Nephron progenitor cell (in vitro differentiated cells): ENCODE results near the gene TOP3B.

Source experiments
- DNase-seq: peaks from one replicate; pipeline ENCODE4 v3.0.0; 2021
- H3K27ac Mint-ChIP-seq: 2 replicates; pipeline ENCODE4 v1.8.0; 2021; ENCODE audit warnings: mild to moderate bottlenecking, moderate library complexity, mixed read lengths
- H3K27me3 Mint-ChIP-seq: 2 replicates; pipeline ENCODE4 v1.8.0; 2021; ENCODE audit warnings: mild to moderate bottlenecking, low read depth, mixed read lengths; ENCODE audit not compliant: poor library complexity
- H3K36me3 Mint-ChIP-seq: 2 replicates; pipeline ENCODE4 v1.8.0; 2021; ENCODE audit warnings: low read depth, mixed read lengths
- H3K4me1 Mint-ChIP-seq: 2 replicates; pipeline ENCODE4 v1.8.0; 2021; ENCODE audit warnings: mixed read lengths
- H3K4me3 Mint-ChIP-seq: 2 replicates; pipeline ENCODE4 v1.8.0; 2021; ENCODE audit warnings: mild to moderate bottlenecking, moderate library complexity, mixed read lengths
- H3K9me3 Mint-ChIP-seq: 2 replicates; pipeline ENCODE4 v1.8.0; 2021; ENCODE audit warnings: mild to moderate bottlenecking, moderate library complexity, mixed read lengths
- TF ChIP-seq, protein P1 (sequence below): fragments of 200-600 bp; sonication (generic); IDR thresholded peaks from 2 replicates; pipeline ENCODE4 v1.5.0; 2021; ENCODE audit warnings: antibody characterized with exemption

The TOP3B gene

DNA sequence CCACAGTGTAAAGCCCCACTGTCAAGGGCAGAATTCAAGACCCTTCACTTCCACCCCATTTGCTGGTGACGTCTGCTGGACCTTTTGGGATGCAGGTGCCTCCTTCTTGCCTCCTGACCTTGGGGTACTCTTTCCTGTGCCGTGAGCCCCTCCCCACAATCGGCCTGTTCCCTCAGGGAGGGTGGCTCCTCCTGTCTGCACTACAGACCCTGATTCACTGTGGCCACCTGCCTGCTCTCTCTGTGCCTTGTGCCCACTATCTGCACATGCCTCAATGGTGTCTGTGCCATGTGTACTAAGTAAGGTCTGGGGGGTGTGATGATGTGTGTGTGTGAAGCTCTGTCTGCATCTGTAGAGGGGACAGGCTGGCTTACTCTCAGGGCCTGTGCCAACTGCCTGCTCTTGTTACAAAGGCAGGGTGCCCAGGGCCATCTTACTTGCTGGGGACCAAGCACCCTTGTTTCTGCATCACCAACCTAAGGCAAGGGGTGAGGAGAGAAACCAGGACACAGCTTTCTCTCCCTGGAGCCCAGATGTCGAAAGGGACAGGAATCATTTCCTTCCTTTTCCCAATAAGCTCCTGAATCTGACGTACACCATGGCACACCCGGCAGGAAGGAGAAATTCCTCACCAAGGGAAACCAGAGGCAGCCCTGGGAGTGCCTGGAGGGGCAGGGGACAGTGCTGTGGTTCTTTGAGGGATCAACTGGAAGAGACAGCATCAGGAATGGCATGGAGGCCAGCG, 33.6 kb downstream of the TOP3B start:
- peaks cover 32% of the 10 kb centered on the region for H3K4me1 Mint-ChIP-seq
- no peak for DNase-seq
- peaks cover 7% of the 10 kb centered on the region for H3K27me3 Mint-ChIP-seq
- no peaks in the 10 kb centered on the region for H3K9me3 Mint-ChIP-seq
- H3K36me3 Mint-ChIP-seq = peaks cover 8% of the 10 kb centered on the region
- peak overlapping the region; percentile 6 for H3K4me3 Mint-ChIP-seq
- TF ChIP-seq, protein P1, sequence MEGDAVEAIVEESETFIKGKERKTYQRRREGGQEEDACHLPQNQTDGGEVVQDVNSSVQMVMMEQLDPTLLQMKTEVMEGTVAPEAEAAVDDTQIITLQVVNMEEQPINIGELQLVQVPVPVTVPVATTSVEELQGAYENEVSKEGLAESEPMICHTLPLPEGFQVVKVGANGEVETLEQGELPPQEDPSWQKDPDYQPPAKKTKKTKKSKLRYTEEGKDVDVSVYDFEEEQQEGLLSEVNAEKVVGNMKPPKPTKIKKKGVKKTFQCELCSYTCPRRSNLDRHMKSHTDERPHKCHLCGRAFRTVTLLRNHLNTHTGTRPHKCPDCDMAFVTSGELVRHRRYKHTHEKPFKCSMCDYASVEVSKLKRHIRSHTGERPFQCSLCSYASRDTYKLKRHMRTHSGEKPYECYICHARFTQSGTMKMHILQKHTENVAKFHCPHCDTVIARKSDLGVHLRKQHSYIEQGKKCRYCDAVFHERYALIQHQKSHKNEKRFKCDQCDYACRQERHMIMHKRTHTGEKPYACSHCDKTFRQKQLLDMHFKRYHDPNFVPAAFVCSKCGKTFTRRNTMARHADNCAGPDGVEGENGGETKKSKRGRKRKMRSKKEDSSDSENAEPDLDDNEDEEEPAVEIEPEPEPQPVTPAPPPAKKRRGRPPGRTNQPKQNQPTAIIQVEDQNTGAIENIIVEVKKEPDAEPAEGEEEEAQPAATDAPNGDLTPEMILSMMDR = no peak
- H3K27ac Mint-ChIP-seq = peak overlapping the region; percentile 21

DNA sequence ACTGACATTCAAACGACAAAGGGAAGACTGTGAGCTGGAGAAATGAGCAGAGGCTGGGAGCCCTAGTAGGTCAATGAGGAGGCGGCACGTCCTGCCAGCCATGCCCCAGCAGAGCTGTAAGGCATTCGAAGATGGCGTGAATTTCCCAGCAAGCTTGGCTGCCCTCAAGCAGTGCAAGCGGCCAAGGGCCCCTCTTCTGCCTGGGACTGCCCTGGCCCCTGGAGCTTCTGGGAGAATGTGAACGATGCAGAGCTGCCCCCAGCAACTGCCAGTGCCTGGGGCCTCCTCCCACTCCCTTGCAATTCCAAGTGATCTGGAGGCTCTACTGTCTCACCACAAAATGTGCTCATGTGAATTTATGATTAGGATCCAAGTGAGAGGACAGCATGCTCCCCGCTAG, 34.2 kb downstream of the TOP3B start:
- Mint-ChIP-seq H3K4me1 (peaks cover 32% of the 10 kb centered on the region), H3K27ac (no peak overlapping the region), H3K9me3 (no peaks in the 10 kb centered on the region), H3K4me3 (no peak overlapping the region), H3K27me3 (peaks cover 3% of the 10 kb centered on the region), H3K36me3 (peaks cover 8% of the 10 kb centered on the region)
- no peak for DNase-seq
- TF ChIP-seq, protein P1 = no peak

DNA sequence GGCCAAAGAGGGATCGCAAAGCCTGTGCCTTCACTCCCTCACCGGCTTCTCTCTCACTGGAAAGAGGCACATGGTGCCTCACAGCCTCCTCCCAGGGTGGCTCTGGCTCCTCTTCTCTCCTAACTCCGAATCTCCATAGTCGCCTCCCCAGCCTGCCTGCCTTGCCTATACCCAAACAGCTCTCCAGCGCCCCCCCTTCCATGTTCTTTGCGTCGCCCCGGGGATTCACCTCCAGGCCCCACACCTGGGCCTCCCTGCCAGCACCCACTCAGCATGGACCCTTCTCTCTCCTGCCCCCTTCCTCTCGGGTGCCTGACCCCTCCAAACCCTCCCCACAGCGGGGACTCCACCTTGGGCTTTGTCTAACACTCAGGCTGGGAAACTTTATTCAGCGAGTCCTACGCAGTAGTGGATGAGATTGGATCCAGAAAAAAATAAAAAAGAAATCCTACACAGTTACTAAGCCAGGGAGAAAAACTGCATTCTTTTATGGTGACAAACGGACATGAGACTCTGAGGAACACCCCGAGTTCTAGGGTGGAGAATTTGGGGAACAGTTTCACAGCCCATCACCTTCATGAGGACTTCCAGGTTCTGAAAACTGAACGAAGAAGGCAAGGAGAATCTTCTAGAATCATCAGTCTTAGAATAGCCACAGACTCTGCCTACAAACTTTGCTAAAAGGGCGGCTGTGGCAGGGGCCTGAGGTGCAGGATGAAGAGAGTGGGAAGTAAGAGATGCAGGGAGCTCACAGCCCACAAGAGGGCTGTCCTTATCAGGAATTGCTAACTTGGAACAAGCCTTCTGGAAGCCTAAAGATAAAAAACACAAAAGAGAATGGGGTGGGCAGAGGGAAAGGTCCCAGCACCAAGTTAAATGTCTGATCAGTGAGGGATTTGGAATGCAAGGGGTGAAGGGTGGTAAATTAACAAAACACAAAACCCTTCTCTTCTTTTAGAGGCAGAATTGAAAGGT, 35.3 kb downstream of the TOP3B start:
- Mint-ChIP-seq H3K4me3 (no peak overlapping the region), H3K36me3 (peaks cover 14% of the 10 kb centered on the region), H3K27me3 (no peaks in the 10 kb centered on the region), H3K27ac (peak overlapping the region; percentile 58), H3K9me3 (no peaks in the 10 kb centered on the region), H3K4me1 (peaks cover 32% of the 10 kb centered on the region)
- no peak for DNase-seq
- TF ChIP-seq, protein P1 = peak; percentile 49

DNA sequence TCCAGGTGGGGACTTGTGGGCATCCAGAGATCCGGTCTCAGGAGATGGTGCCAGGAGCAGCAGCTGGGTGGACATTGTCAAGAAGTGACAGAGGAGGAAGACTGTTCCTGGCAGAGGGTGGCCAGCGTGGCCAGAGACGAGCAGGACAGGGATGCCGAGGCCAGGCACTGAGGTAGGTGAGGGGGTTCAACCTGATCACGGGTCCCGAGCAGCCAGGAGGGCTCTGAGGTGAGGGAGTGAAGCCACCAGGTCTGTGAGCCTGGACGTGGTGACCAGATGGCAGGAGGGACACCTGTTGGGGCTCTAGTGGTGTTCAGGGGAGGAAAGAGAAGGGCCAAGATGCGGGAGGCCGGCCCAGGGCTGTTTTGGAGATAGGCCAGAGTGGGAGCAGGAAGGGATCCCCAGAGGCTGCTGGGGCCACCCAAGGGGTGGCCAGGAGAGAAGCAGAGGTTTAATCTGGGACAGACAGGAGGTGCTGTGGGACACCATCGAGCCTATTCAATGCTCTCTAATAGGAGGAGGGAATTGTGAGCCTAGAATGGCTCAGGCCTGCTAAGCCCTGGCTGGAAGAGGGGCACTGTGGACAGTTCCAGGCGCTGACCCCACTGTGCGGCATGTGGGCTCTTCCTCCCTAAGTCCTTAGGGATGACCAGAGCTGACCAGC, 36.2 kb downstream of the TOP3B start:
- no peak for DNase-seq
- peaks cover 14% of the 10 kb centered on the region for H3K36me3 Mint-ChIP-seq
- peak overlapping the region; percentile 29 for H3K27ac Mint-ChIP-seq
- peaks cover 28% of the 10 kb centered on the region for H3K4me1 Mint-ChIP-seq
- TF ChIP-seq, protein P1 = no peak
- no peaks in the 10 kb centered on the region for H3K27me3 Mint-ChIP-seq
- no peaks in the 10 kb centered on the region for H3K9me3 Mint-ChIP-seq
- H3K4me3 Mint-ChIP-seq = no peak overlapping the region

DNA sequence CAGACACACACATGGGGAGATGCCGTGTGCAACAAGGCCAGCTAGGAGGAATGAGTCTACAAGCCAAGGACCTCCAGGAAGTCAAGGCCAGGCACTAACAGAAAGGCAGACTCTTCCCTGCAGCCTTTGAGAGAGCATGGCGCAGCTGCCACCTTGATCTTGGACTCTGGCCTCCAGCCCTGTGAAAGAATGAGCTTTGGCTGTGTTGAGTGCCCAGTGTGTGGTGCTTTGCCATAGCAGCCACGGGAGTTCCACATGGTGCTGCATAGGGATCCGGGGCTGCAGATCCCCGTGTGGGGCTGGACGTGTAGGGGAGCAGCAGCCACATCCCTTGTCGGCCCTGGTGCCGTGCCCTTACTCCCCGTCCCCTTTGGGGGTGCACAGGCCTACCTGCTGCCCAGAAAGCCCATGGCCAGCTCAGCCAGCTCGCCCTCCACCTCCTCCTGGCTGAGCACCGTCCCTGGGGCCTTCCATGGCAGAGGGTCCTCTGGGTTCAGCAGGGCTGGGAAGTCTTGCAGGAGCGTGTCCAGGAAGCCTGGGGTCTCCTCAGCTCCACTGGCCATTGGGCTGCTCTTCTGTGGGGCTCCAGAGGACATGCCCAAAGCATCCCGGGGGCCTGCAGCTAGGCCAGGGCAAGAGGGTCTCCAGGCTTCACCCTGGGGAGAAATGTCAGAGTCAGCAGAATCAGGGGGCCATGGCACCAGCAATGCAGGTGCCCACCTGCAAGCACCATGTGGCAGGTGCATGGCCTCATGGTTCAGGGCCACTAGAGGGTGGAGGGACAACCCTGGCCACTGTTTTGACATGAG, 36.9 kb downstream of the TOP3B start:
- Mint-ChIP-seq H3K27me3 (no peaks in the 10 kb centered on the region), H3K9me3 (no peaks in the 10 kb centered on the region), H3K36me3 (peaks cover 14% of the 10 kb centered on the region), H3K4me1 (peaks cover 31% of the 10 kb centered on the region), H3K4me3 (no peak overlapping the region), H3K27ac (no peak overlapping the region)
- TF ChIP-seq, protein P1 = no peak
- no peak for DNase-seq
